Type B pancreatic cell (in vitro differentiated cells): Measurements from ENCODE around the gene MAN1A2. TPM values are rescaled to one million over a fixed set of nuclear protein-coding genes. Genes with fewer than 3 reads are reported as not detected.

Experiments
- DNase-seq: peaks from one replicate; pipeline ENCODE4 v3.0.0; 2021; ENCODE audit warnings: mixed read lengths; ENCODE audit not compliant: unreplicated experiment; ENCODE audit errors: extremely low spot score
- H3K27ac Mint-ChIP-seq: 2 replicates; pipeline ENCODE4 v1.8.0; 2021; ENCODE audit warnings: mild to moderate bottlenecking, mixed read lengths
- H3K27me3 Mint-ChIP-seq: 2 replicates; pipeline ENCODE4 v1.8.0; 2021; ENCODE audit warnings: mixed read lengths
- H3K36me3 Mint-ChIP-seq: 2 replicates; pipeline ENCODE4 v1.8.0; 2021; ENCODE audit warnings: mixed read lengths
- H3K4me1 Mint-ChIP-seq: one replicate; pipeline ENCODE4 v1.8.0; 2021; ENCODE audit warnings: mixed read lengths; ENCODE audit not compliant: unreplicated experiment
- H3K4me3 Mint-ChIP-seq: 2 replicates; pipeline ENCODE4 v1.8.0; 2021; ENCODE audit warnings: mild to moderate bottlenecking, mixed read lengths
- H3K9me3 Mint-ChIP-seq: 2 replicates; pipeline ENCODE4 v1.8.0; 2021; ENCODE audit warnings: mixed read lengths
- total RNA-seq: library from RNA; stranded (reverse); gene quantifications from 2 replicates; pipeline ENCODE4 v1.2.1, GENCODE V29; 2021; ENCODE audit warnings: low replicate concordance
- TF ChIP-seq, protein P1 (sequence below): fragments of 200-600 bp; sonication (generic); conservative IDR thresholded peaks from 2 replicates; pipeline ENCODE4 v1.5.0; 2021; ENCODE audit warnings: antibody characterized with exemption, mild to moderate bottlenecking

The MAN1A2 gene
- total RNA-seq, 1 donor from 2014 or later = 56.1 TPM

DNA sequence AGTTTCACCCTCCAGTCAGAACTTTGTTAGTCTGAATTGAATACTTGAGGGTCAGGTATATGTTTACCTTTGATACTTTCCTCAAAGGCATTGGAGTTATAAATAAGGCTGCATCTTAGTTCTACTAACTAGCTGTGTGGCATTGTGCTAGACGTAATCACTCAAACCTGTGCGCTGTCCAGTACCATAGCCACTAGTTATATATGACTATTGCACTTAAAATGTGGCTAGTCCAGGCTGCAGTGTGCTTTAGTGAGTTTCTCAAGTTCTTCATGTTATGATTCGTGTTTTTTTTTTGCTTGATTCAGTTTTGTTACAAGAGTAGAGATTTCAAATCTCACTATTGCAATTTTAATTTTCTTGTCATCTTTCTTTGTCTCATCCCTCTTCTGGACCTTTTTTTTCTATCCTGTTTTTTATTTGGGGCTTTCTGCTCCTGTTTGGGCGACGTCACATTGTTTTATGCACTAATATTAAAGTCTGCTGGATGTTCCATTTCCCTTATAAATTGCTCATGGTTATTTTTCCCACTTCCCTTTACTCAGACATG lies 5.7 kb downstream of the MAN1A2 start:
- Mint-ChIP-seq H3K27ac (peak overlapping the region; percentile 8), H3K36me3 (peaks cover 5% of the 10 kb centered on the region), H3K9me3 (no peaks in the 10 kb centered on the region), H3K27me3 (no peaks in the 10 kb centered on the region), H3K4me3 (peak overlapping the region; percentile 13), H3K4me1 (peaks cover 25% of the 10 kb centered on the region)
- DNase-seq = no peak
- TF ChIP-seq, protein P1, sequence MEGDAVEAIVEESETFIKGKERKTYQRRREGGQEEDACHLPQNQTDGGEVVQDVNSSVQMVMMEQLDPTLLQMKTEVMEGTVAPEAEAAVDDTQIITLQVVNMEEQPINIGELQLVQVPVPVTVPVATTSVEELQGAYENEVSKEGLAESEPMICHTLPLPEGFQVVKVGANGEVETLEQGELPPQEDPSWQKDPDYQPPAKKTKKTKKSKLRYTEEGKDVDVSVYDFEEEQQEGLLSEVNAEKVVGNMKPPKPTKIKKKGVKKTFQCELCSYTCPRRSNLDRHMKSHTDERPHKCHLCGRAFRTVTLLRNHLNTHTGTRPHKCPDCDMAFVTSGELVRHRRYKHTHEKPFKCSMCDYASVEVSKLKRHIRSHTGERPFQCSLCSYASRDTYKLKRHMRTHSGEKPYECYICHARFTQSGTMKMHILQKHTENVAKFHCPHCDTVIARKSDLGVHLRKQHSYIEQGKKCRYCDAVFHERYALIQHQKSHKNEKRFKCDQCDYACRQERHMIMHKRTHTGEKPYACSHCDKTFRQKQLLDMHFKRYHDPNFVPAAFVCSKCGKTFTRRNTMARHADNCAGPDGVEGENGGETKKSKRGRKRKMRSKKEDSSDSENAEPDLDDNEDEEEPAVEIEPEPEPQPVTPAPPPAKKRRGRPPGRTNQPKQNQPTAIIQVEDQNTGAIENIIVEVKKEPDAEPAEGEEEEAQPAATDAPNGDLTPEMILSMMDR = no peak

DNA sequence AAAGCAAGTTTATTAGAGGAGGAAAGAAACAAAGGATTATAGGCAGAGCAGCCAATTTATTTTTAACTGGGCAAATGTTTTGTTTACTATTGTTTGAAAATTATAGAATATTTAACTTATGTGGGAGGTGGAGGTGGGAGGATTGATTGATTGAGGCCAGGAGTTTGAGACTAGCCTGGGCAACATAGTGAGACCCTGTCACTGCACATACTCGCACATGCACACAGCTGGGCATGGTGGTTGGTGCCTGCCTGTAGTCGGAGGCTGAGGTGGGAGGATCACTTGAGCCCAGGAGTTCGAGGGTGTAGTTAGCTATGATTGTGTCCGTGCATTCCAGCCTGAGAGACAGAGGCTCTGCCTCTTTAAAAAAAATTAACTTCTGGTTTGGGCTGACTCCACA lies 6.7 kb downstream of the MAN1A2 start:
- no peak overlapping the region for H3K4me3 Mint-ChIP-seq
- peaks cover 5% of the 10 kb centered on the region for H3K36me3 Mint-ChIP-seq
- H3K4me1 Mint-ChIP-seq = peaks cover 21% of the 10 kb centered on the region
- H3K27ac Mint-ChIP-seq = no peak overlapping the region
- no peaks in the 10 kb centered on the region for H3K27me3 Mint-ChIP-seq
- DNase-seq = no peak
- TF ChIP-seq, protein P1 = no peak
- H3K9me3 Mint-ChIP-seq = no peaks in the 10 kb centered on the region

DNA sequence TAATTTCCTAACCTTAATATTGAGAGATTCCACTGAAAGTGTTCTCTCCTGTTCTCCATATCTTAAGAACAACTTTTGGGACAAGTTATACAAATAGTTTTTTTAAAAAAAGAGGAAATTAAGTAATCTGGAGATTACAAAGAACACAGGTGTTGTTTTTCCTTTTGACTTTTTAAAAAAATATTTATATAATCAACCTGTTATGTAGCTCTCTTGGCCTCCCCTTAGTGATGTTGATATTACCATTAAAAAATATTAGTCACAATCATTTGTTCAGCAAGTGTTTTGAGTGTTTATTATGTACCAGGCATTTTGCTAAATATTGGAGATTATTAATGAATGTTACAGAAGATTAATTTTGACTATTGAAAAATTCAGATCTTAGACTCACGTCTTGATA lies 8.1 kb downstream of the MAN1A2 start:
- DNase-seq = no peak
- Mint-ChIP-seq H3K27ac (no peak overlapping the region), H3K27me3 (no peaks in the 10 kb centered on the region), H3K36me3 (peaks cover 12% of the 10 kb centered on the region), H3K9me3 (no peaks in the 10 kb centered on the region), H3K4me3 (no peak overlapping the region), H3K4me1 (peaks cover 14% of the 10 kb centered on the region)
- TF ChIP-seq, protein P1 = no peak

DNA sequence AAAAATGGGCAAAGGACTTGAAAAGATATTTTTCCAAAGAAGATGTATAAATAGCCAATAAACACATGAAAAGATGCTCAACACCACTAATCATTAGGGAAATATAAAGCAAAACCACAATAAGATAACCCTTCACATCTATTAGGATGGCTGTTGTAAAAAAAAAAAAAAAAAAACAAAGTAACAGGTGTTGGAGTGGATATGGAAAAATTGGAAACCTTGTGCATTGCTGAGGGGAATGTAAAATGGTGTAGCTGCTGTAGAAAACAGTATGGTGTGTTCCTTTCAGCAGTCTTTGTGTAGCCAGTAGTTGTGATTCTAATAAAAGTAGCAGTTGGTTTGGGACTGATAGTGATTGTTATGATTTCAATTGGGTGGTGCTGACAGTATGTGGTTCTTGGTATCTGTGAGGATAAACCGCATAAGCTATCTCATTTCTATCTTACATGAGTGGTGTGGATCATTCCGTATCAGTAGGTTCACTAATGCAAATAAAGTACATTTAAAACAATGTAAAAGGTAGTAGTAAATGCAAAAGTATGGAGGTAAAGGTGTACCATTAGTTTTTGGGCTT lies 19.9 kb downstream of the MAN1A2 start:
- TF ChIP-seq, protein P1 = no peak
- no peak overlapping the region for H3K4me3 Mint-ChIP-seq

DNA sequence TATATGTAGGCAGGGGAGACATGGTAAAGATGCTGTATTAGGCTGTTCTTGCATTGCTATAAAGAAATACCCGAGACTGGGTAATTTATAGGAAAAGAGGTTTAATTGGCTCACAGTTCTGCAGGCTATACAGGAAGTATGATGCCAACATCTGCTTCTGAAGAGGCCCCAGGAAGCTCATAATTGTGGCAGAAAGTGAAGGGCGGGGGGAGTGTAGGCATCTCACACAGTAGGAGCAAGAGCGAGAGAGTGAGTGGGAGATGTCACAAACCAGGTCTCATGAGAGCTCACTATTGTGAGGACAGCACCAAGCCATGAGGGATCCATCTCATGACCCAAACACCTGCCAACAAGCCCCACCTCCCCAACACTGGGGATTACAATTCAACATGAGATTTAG lies 21.1 kb downstream of the MAN1A2 start:
- TF ChIP-seq, protein P1 = no peak
- H3K4me1 Mint-ChIP-seq = peaks cover 19% of the 10 kb centered on the region

More for the DNA sequence above, 19.9 kb downstream of the MAN1A2 start:
- Mint-ChIP-seq H3K9me3 (peaks cover 5% of the 10 kb centered on the region), H3K4me1 (peaks cover 14% of the 10 kb centered on the region), H3K27me3 (no peaks in the 10 kb centered on the region), H3K27ac (no peak overlapping the region), H3K36me3 (peaks cover 3% of the 10 kb centered on the region)
- DNase-seq = no peak

More for the DNA sequence above, 21.1 kb downstream of the MAN1A2 start:
- H3K27me3 Mint-ChIP-seq = no peaks in the 10 kb centered on the region
- no peak for DNase-seq
- H3K4me3 Mint-ChIP-seq = no peak overlapping the region
- H3K27ac Mint-ChIP-seq = no peak overlapping the region
- H3K9me3 Mint-ChIP-seq = no peaks in the 10 kb centered on the region
- H3K36me3 Mint-ChIP-seq = no peaks in the 10 kb centered on the region
